PC-9 (cell line): Measurements from ENCODE around the gene CDK6. TPM values are rescaled to one million over a fixed set of nuclear protein-coding genes. Genes with fewer than 3 reads are reported as not detected.

ENCODE experiments used
- BruUV-seq: library from RNA; stranded (reverse); fragments of 400-500 nt; replicated peaks from 2 replicates; lab custom pipeline; 2021; lab: Mats Ljungman, UMichigan
- CTCF ChIA-PET: fragments of 300-600 bp; sonication (Branson Sonifier 250); formaldehyde crosslinking; loops from one replicate; lab custom pipeline; 2022; ENCODE audit warnings: antibody characterized with exemption; lab: Charles Lee
- POLR2A ChIA-PET: fragments of 300-600 bp; sonication (Branson Sonifier 250); formaldehyde crosslinking; loops from one replicate; lab custom pipeline; 2022; ENCODE audit warnings: antibody characterized with exemption; ENCODE audit not compliant: unreplicated experiment; lab: Charles Lee
- DNase-seq, 2 experiments: peaks; one replicate each; pipeline versions ENCODE4 v3.0.0 to v3.0.0-alpha.2; 2015 to 2022; ENCODE audit warnings: mixed read lengths in 1 of 2
- H2AFZ ChIP-seq: fragments of 200-600 bp; sonication (generic); 2 replicates; pipeline ENCODE4 v1.8.1; 2017; ENCODE audit warnings: antibody characterized with exemption
- H3F3A ChIP-seq: fragments of 200-600 bp; sonication (generic); 2 replicates; pipeline ENCODE4 v1.8.1; 2017; ENCODE audit warnings: antibody characterized with exemption, mild to moderate bottlenecking, low read depth; ENCODE audit not compliant: insufficient read depth
- H3K27ac ChIP-seq: fragments of 200-600 bp; sonication (generic); 2 replicates; pipeline ENCODE4 v1.6.1; 2016; ENCODE audit warnings: mixed run types
- H3K27me3 ChIP-seq: fragments of 200-600 bp; sonication (generic); 2 replicates; pipeline ENCODE4 v1.6.1; 2016; ENCODE audit warnings: low read depth, mixed run types; ENCODE audit not compliant: insufficient read depth
- H3K36me3 ChIP-seq: fragments of 200-600 bp; sonication (generic); 2 replicates; pipeline ENCODE4 v1.6.1; 2016; ENCODE audit warnings: low read depth, mixed run types
- H3K4me1 ChIP-seq: fragments of 200-600 bp; sonication (generic); replicated peaks from 2 replicates; pipeline ENCODE4 v1.6.1; 2016; ENCODE audit warnings: mixed run types; ENCODE audit not compliant: insufficient read depth
- H3K4me2 ChIP-seq: fragments of 200-600 bp; sonication (generic); 2 replicates; pipeline ENCODE4 v1.6.1; 2017; ENCODE audit warnings: mixed run types
- H3K4me3 ChIP-seq: fragments of 200-600 bp; sonication (generic); 2 replicates; pipeline ENCODE4 v1.6.1; 2016; ENCODE audit warnings: mixed run types
- H3K79me2 ChIP-seq: fragments of 200-600 bp; sonication (generic); 2 replicates; pipeline ENCODE4 v1.6.1; 2017; ENCODE audit warnings: low read depth, mixed run types
- H3K9me2 ChIP-seq: fragments of 200-600 bp; sonication (generic); 2 replicates; pipeline ENCODE4 v1.8.1; 2017; ENCODE audit warnings: mild to moderate bottlenecking; ENCODE audit not compliant: insufficient read depth
- H3K9me3 ChIP-seq: fragments of 200-600 bp; sonication (generic); 2 replicates; pipeline ENCODE4 v1.8.1; 2016; ENCODE audit warnings: low read depth; ENCODE audit not compliant: insufficient read depth
- H4K20me1 ChIP-seq: fragments of 200-600 bp; sonication (generic); 2 replicates; pipeline ENCODE4 v1.8.1; 2017; ENCODE audit not compliant: insufficient read depth
- EZH2 ChIP-seq: fragments of 200-600 bp; sonication (generic); IDR thresholded peaks from 2 replicates; pipeline ENCODE4 v1.8.0; 2017; ENCODE audit warnings: antibody characterized with exemption, low read depth
- intact Hi-C: fragments of 100-400 bp; cut with micrococcal nuclease; formaldehyde crosslinking; loops from one replicate; pipeline ENCODE4 v1.10.0; 2022; ENCODE audit not compliant: unreplicated experiment
- total RNA-seq: library from RNA; stranded (reverse); gene quantifications from 2 replicates; pipeline ENCODE4 v1.2.3, GENCODE V29; 2021
- TF ChIP-seq, protein P1 (sequence below): fragments of 200-600 bp; sonication (generic); conservative IDR thresholded peaks from 2 replicates; pipeline ENCODE4 v1.6.1; 2017; ENCODE audit warnings: mixed run types, antibody characterized with exemption, mild to moderate bottlenecking, moderate library complexity

The CDK6 gene
- total RNA-seq, 1 experiment from 2014 or later, result 49.5 TPM

GRCh38 chr7:92661651-92662050 lies 174.7 kb downstream of the CDK6 start:
- Histone ChIP-seq H3K9me3 (no peaks in the 10 kb centered on the region), H4K20me1 (no peaks in the 10 kb centered on the region), H3K27ac (no peak overlapping the region), H3F3A (no peaks in the 10 kb centered on the region), H2AFZ (no peak overlapping the region), H3K79me2 (no peaks in the 10 kb centered on the region), H3K36me3 (0 out of 2 replicates have a peak, but pooled peaks cover 8% of the 10 kb centered on the region), H3K27me3 (no peaks in the 10 kb centered on the region), H3K9me2 (no peaks in the 10 kb centered on the region), H3K4me1 (no peaks in the 10 kb centered on the region), H3K4me3 (no peak overlapping the region), H3K4me2 (no peak overlapping the region)
- ChIA-PET CTCF (no interaction called here), POLR2A (no interaction called here)
- DNase-seq, result no peak
- no TSS peak for BruUV-seq
- intact Hi-C loops, result no loop called here
- TF ChIP-seq EZH2, result no peak
- TF ChIP-seq, protein P1, sequence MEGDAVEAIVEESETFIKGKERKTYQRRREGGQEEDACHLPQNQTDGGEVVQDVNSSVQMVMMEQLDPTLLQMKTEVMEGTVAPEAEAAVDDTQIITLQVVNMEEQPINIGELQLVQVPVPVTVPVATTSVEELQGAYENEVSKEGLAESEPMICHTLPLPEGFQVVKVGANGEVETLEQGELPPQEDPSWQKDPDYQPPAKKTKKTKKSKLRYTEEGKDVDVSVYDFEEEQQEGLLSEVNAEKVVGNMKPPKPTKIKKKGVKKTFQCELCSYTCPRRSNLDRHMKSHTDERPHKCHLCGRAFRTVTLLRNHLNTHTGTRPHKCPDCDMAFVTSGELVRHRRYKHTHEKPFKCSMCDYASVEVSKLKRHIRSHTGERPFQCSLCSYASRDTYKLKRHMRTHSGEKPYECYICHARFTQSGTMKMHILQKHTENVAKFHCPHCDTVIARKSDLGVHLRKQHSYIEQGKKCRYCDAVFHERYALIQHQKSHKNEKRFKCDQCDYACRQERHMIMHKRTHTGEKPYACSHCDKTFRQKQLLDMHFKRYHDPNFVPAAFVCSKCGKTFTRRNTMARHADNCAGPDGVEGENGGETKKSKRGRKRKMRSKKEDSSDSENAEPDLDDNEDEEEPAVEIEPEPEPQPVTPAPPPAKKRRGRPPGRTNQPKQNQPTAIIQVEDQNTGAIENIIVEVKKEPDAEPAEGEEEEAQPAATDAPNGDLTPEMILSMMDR, result no peak

- TF ChIP-seq, protein P1, result no peak
- TF ChIP-seq EZH2, result no peak
- H2AFZ ChIP-seq, result no peak overlapping the region
- BruUV-seq, result no TSS peak
- H3F3A ChIP-seq, result no peaks in the 10 kb centered on the region
- H3K4me1 ChIP-seq, result no peaks in the 10 kb centered on the region
- no peak for DNase-seq
- POLR2A ChIA-PET, result no interaction called here
- H3K9me3 ChIP-seq, result no peaks in the 10 kb centered on the region
- H3K79me2 ChIP-seq, result no peaks in the 10 kb centered on the region
- no peaks in the 10 kb centered on the region for H3K9me2 ChIP-seq
- H3K27ac ChIP-seq, result no peak overlapping the region
- CTCF ChIA-PET, result no interaction called here
- no peak overlapping the region for H3K4me2 ChIP-seq
- H3K4me3 ChIP-seq, result no peak overlapping the region
- no peaks in the 10 kb centered on the region for H4K20me1 ChIP-seq
- 0 out of 2 replicates have a peak, but pooled peaks cover 5% of the 10 kb centered on the region for H3K36me3 ChIP-seq
- no peaks in the 10 kb centered on the region for H3K27me3 ChIP-seq
- intact Hi-C loops, result no loop called here
Observed at GRCh38 chr7:92658671-92659070, 177.7 kb downstream of the CDK6 start.

- H3K9me3 ChIP-seq, result no peaks in the 10 kb centered on the region
- ChIA-PET POLR2A (interaction anchor here (0.5 kb wide), 1 partner anchor 359 kb away, joined by 5 read pairs; no protein-coding TSS in a partner anchor), CTCF (no interaction called here)
- H3K27me3 ChIP-seq, result no peaks in the 10 kb centered on the region
- H3K4me1 ChIP-seq, result peaks cover 12% of the 10 kb centered on the region
- H3K4me3 ChIP-seq, result no peak overlapping the region
- DNase-seq, result no peak
- no peak overlapping the region for H3K27ac ChIP-seq
- intact Hi-C loops, result no loop called here
- H4K20me1 ChIP-seq, result no peaks in the 10 kb centered on the region
- no peak overlapping the region for H3K4me2 ChIP-seq
- TF ChIP-seq EZH2, result no peak
- TF ChIP-seq, protein P1, result no peak
- H3F3A ChIP-seq, result peaks cover 8% of the 10 kb centered on the region; the same call in 1 of the 2 replicates
- H3K9me2 ChIP-seq, result no peaks in the 10 kb centered on the region
- H3K36me3 ChIP-seq, result 0 out of 2 replicates have a peak, but pooled peaks cover 5% of the 10 kb centered on the region
- H3K79me2 ChIP-seq, result no peaks in the 10 kb centered on the region
- no TSS peak for BruUV-seq
- no peak overlapping the region for H2AFZ ChIP-seq
Observed at GRCh38 chr7:92657391-92657790, 179.0 kb downstream of the CDK6 start.
